Measurements from ENCODE around the gene CCDC121. TPM values are rescaled to one million over a fixed set of nuclear protein-coding genes. Genes with fewer than 3 reads are reported as not detected.

CCDC121 gene
- total and polyA plus RNA-seq, 9 of the 15 experiments (the other 6 are each of a cell fraction or from before 2014, with no cell fraction given) = 2.2 to 4.7 (median 4.1) TPM

DNA sequence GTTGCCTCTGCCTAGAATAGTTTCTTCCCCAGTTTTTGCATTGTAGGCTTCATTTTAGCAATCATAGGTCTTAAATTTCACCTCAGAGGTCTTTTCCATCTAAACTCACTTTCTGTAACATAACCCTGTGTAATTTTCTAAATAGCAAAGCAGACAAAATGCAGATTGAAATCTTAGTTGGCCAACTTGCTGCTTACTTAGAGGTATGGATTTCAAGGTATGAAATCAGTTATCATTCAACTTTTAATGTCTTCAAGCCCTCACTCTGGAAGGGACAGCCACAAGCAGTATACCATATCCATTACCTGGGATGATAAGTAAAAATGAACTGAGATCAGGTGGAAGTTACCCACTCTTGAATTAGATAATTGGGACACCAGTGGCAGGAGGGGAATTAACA, 3.9 kb downstream of the CCDC121 start:
- Histone ChIP-seq H3K27me3 (ENCODE audit: control insufficient read depth in 2 of 2, insufficient read depth in 2 of 2, low read length in 2 of 2) (no peaks in the 10 kb centered on the region), H4K20me1 (replicated peaks; ENCODE audit: control insufficient read depth, insufficient read depth, low read length) (no peaks in the 10 kb centered on the region), H3K9ac (ENCODE audit: insufficient read depth in 1 of 2, low read depth in 2 of 2, low read length in 2 of 2) (no peak overlapping the region), H3K9me3 (replicated peaks; ENCODE audit: control insufficient read depth, insufficient read depth, low read depth, low read length) (no peaks in the 10 kb centered on the region), H2AFZ (ENCODE audit: low read depth, low read length) (no peak overlapping the region), H3K9me1 (ENCODE audit: control insufficient read depth, insufficient read depth, low read length) (no peaks in the 10 kb centered on the region), H3K4me1 (replicated peaks in 1 of 2; ENCODE audit: control insufficient read depth in 2 of 2, insufficient read depth in 2 of 2, low read length in 2 of 2) (peaks cover 0 to 11% of the 10 kb centered on the region in 2 experiments; a peak in 3 of 5 replicates), H3K4me3 (no peak overlapping the region), H3K79me2 (ENCODE audit: control insufficient read depth, insufficient read depth, low read length) (peaks cover 19% of the 10 kb centered on the region), H3K27ac (ENCODE audit: extremely low read depth, low read depth, low read length) (no peak overlapping the region), H3K36me3 (ENCODE audit: control insufficient read depth, insufficient read depth, low read length) (peaks cover 56% of the 10 kb centered on the region), H3K4me2 (ENCODE audit: insufficient read depth, low read length) (no peak overlapping the region)
- CTCF ChIA-PET (ENCODE audit: low intra/inter-chr PET ratio) = no interaction called here
- intact Hi-C loops (cut with micrococcal nuclease) = loop anchor here (10.0 kb wide), 1 partner anchor 140 kb away; the partner anchor contains the start of gene IFT172
- FAIRE-seq (no peak), ATAC-seq (no peak), DNase-seq (ENCODE audit: extremely low read depth in 1 of 4, low spot score in 3 of 4) (no peak)
- POLR2A ChIA-PET = interaction anchor here (0.6 to 1.0 kb wide), 2 partner anchors 245 to 532 kb away, joined by 3 to 5 read pairs; no protein-coding TSS in a partner anchor
- in situ Hi-C loops (cut with MboI) = no loop called here
- no TSS peak for BruUV-seq (replicated peaks)
- peak; percentile 78; the same call in 1 of the 2 replicates for TF ChIP-seq POLR2AphosphoS2 (IDR thresholded peaks at IDR 0.05; ENCODE audit: low read length)
- TF ChIP-seq, protein P1, sequence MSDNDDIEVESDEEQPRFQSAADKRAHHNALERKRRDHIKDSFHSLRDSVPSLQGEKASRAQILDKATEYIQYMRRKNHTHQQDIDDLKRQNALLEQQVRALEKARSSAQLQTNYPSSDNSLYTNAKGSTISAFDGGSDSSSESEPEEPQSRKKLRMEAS (CRISPR knock-in tag; IDR thresholded peaks at IDR 0.05) = no peak

DNA sequence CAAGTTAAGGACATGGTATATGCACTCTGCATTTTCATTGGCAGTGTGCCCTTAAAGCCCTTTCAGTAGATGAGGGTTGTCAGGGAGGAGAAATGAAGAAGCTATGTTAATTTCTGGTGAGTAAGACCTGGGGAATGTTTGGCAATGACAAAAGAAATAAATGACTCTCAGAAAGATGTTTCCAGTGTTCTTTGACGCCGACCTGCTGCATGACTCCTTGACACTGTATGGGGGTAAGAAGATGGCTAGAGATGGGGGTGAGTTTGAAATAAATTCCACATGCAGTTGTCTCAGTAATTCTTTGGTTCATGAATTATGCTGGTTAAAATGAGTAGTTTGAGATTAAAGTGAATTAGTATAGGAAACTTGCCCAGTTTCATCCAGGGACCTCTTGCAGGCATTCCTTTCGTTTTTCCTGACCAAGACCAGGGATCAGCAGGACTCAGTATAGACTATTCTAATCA, 5.9 kb downstream of the CCDC121 start:
- DNase-seq (ENCODE audit: extremely low read depth in 1 of 4, low spot score in 3 of 4) = no peak
- WGBS (ENCODE audit: insufficient coverage, low coverage, missing lambda C conversion rate) = 80% methylated on average over 3 of the region's 3 CpGs
- H3K79me2 ChIP-seq (ENCODE audit: control insufficient read depth, insufficient read depth, low read length) = 0 out of 3 replicates have a peak, but pooled peaks cover 1% of the 10 kb centered on the region
- no peak overlapping the region for H2AFZ ChIP-seq (ENCODE audit: low read depth, low read length)
- intact Hi-C loops (cut with micrococcal nuclease) = loop anchor here (10.0 kb wide), 1 partner anchor 138 kb away; the partner anchor contains the start of gene IFT172
- no peaks in the 10 kb centered on the region for H3K9me1 ChIP-seq (ENCODE audit: control insufficient read depth, insufficient read depth, low read length)
- peaks cover 74% of the 10 kb centered on the region for H3K36me3 ChIP-seq (ENCODE audit: control insufficient read depth, insufficient read depth, low read length)
- ChIA-PET CTCF (ENCODE audit: low intra/inter-chr PET ratio) (no interaction called here), POLR2A (interaction anchor here (0.5 to 2.1 kb wide), 3 partner anchors 12 to 191 kb away, joined by 3 to 7 read pairs (median 3); no protein-coding TSS in a partner anchor)
- no peak for TF ChIP-seq FUS (optimal IDR thresholded peaks at IDR 0.05; ENCODE audit: low read depth, low read length)
- TF ChIP-seq, protein P2, sequence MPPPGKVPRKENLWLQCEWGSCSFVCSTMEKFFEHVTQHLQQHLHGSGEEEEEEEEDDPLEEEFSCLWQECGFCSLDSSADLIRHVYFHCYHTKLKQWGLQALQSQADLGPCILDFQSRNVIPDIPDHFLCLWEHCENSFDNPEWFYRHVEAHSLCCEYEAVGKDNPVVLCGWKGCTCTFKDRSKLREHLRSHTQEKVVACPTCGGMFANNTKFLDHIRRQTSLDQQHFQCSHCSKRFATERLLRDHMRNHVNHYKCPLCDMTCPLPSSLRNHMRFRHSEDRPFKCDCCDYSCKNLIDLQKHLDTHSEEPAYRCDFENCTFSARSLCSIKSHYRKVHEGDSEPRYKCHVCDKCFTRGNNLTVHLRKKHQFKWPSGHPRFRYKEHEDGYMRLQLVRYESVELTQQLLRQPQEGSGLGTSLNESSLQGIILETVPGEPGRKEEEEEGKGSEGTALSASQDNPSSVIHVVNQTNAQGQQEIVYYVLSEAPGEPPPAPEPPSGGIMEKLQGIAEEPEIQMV (tag; conservative IDR thresholded peaks at IDR 0.05; ENCODE audit: low read depth) = 0 out of 2 replicates have a peak, but pooled peaks have one; percentile 16
- H4K20me1 ChIP-seq (replicated peaks; ENCODE audit: control insufficient read depth, insufficient read depth, low read length) = no peaks in the 10 kb centered on the region
- no peak overlapping the region for H3K27ac ChIP-seq (ENCODE audit: extremely low read depth, low read depth, low read length)
- H3K4me1 ChIP-seq (replicated peaks in 1 of 2; ENCODE audit: control insufficient read depth in 2 of 2, insufficient read depth in 2 of 2, low read length in 2 of 2) = peaks cover 0 to 9% of the 10 kb centered on the region in 2 experiments; a peak in 3 of 5 replicates
- H3K9ac ChIP-seq (ENCODE audit: insufficient read depth in 1 of 2, low read depth in 2 of 2, low read length in 2 of 2) = no peak overlapping the region
- no peaks in the 10 kb centered on the region for H3K9me3 ChIP-seq (replicated peaks; ENCODE audit: control insufficient read depth, insufficient read depth, low read depth, low read length)
- no peak for ATAC-seq
- no peak overlapping the region for H3K4me3 ChIP-seq
- no peak for FAIRE-seq
- BruUV-seq (replicated peaks) = no TSS peak
- in situ Hi-C loops (cut with MboI) = no loop called here
- H3K4me2 ChIP-seq (ENCODE audit: insufficient read depth, low read length) = no peak overlapping the region
- no peaks in the 10 kb centered on the region for H3K27me3 ChIP-seq (ENCODE audit: control insufficient read depth in 2 of 2, insufficient read depth in 2 of 2, low read length in 2 of 2)

Data from K562 (cell line).